DOHH2 (cell line): ENCODE measurements around the gene C4B.

Experiments used
- H3F3A ChIP-seq: fragments of 200-600 bp; sonication (generic), shearing (Covaris generic); 2 replicates; pipeline ENCODE4 v1.6.0; 2016; ENCODE audit warnings: antibody characterized with exemption, mild to moderate bottlenecking; ENCODE audit not compliant: control insufficient read depth, insufficient read depth
- H3K27ac ChIP-seq: fragments of 200-600 bp; sonication (generic); 2 replicates; pipeline ENCODE4 v1.5.1; 2014; ENCODE audit warnings: low read depth, mild to moderate bottlenecking, low read length, moderate library complexity
- H3K27me3 ChIP-seq: fragments of 200-600 bp; sonication (generic); 2 replicates; pipeline ENCODE4 v1.6.1; 2014; ENCODE audit warnings: mild to moderate bottlenecking, low read length, mixed read lengths; ENCODE audit not compliant: control insufficient read depth
- H3K36me3 ChIP-seq: fragments of 200-600 bp; sonication (generic); 2 replicates; pipeline ENCODE4 v1.6.1; 2014; ENCODE audit warnings: mild to moderate bottlenecking, low read length, moderate library complexity, mixed read lengths; ENCODE audit not compliant: control insufficient read depth
- H3K4me1 ChIP-seq: fragments of 200-600 bp; sonication (generic); 2 replicates; pipeline ENCODE4 v1.6.1; 2014; ENCODE audit warnings: mild to moderate bottlenecking, low read length, mixed read lengths; ENCODE audit not compliant: control insufficient read depth
- H3K4me2 ChIP-seq: fragments of 200-600 bp; sonication (generic); 2 replicates; pipeline ENCODE4 v1.6.0; 2014; ENCODE audit warnings: mild to moderate bottlenecking, low read length, moderate library complexity
- H3K4me3 ChIP-seq: fragments of 200-600 bp; sonication (generic); 2 replicates; pipeline ENCODE4 v1.5.1; 2014; ENCODE audit warnings: mild to moderate bottlenecking, low read length, mixed read lengths
- H3K79me2 ChIP-seq: fragments of 200-600 bp; sonication (generic); 2 replicates; pipeline ENCODE4 v1.6.1; 2014; ENCODE audit warnings: mild to moderate bottlenecking, low read length, mixed read lengths; ENCODE audit not compliant: control insufficient read depth
- H3K9me2 ChIP-seq: fragments of 200-600 bp; sonication (generic); replicated peaks from 2 replicates; pipeline ENCODE4 v1.6.1; 2014; ENCODE audit warnings: mild to moderate bottlenecking, low read length, mixed read lengths; ENCODE audit not compliant: control insufficient read depth
- H3K9me3 ChIP-seq: fragments of 200-600 bp; sonication (generic); 2 replicates; pipeline ENCODE4 v1.6.1; 2014; ENCODE audit warnings: antibody characterized with exemption, low read length, mixed read lengths; ENCODE audit not compliant: control insufficient read depth, insufficient read depth
- H4K20me1 ChIP-seq: fragments of 200-600 bp; sonication (generic); 2 replicates; pipeline ENCODE4 v1.6.0; 2014; ENCODE audit warnings: low read depth, mild to moderate bottlenecking, antibody characterized with exemption, low read length, moderate library complexity; ENCODE audit not compliant: control insufficient read depth, insufficient read depth
- EZH2phosphoT487 ChIP-seq: fragments of 200-600 bp; sonication (generic); IDR thresholded peaks from 2 replicates; pipeline ENCODE4 v1.6.1; 2017; ENCODE audit warnings: borderline replicate concordance, mild to moderate bottlenecking, antibody characterized with exemption, low read length, moderate library complexity, mixed read lengths
- TF ChIP-seq, protein P1 (sequence below): fragments of 200-600 bp; sonication (generic); IDR thresholded peaks from one replicate; pipeline ENCODE4 v1.5.1; 2014; ENCODE audit warnings: antibody characterized with exemption, mild to moderate bottlenecking, low read depth, low read length; ENCODE audit not compliant: poor library complexity, severe bottlenecking

The C4B gene

GRCh38 chr6:32083812-32084768 lies 69.5 kb downstream of the C4B start:
- TF ChIP-seq EZH2phosphoT487: no peak
- TF ChIP-seq, protein P1, sequence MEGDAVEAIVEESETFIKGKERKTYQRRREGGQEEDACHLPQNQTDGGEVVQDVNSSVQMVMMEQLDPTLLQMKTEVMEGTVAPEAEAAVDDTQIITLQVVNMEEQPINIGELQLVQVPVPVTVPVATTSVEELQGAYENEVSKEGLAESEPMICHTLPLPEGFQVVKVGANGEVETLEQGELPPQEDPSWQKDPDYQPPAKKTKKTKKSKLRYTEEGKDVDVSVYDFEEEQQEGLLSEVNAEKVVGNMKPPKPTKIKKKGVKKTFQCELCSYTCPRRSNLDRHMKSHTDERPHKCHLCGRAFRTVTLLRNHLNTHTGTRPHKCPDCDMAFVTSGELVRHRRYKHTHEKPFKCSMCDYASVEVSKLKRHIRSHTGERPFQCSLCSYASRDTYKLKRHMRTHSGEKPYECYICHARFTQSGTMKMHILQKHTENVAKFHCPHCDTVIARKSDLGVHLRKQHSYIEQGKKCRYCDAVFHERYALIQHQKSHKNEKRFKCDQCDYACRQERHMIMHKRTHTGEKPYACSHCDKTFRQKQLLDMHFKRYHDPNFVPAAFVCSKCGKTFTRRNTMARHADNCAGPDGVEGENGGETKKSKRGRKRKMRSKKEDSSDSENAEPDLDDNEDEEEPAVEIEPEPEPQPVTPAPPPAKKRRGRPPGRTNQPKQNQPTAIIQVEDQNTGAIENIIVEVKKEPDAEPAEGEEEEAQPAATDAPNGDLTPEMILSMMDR: no peak
- Histone ChIP-seq H4K20me1 (no peaks in the 10 kb centered on the region), H3K4me2 (no peak overlapping the region), H3K79me2 (no peaks in the 10 kb centered on the region), H3K9me2 (no peaks in the 10 kb centered on the region), H3K27me3 (no peaks in the 10 kb centered on the region), H3K27ac (no peak overlapping the region), H3K4me3 (no peak overlapping the region), H3K9me3 (no peaks in the 10 kb centered on the region), H3K36me3 (no peaks in the 10 kb centered on the region), H3F3A (no peaks in the 10 kb centered on the region), H3K4me1 (no peaks in the 10 kb centered on the region)

GRCh38 chr6:32084780-32085179 lies 70.2 kb downstream of the C4B start:
- no peaks in the 10 kb centered on the region for H3F3A ChIP-seq
- H4K20me1 ChIP-seq: no peaks in the 10 kb centered on the region
- TF ChIP-seq, protein P1: no peak
- TF ChIP-seq EZH2phosphoT487: no peak
- no peak overlapping the region for H3K27ac ChIP-seq
- H3K9me3 ChIP-seq: no peaks in the 10 kb centered on the region
- H3K4me1 ChIP-seq: no peaks in the 10 kb centered on the region
- no peaks in the 10 kb centered on the region for H3K27me3 ChIP-seq
- H3K4me3 ChIP-seq: no peak overlapping the region
- no peaks in the 10 kb centered on the region for H3K9me2 ChIP-seq
- no peaks in the 10 kb centered on the region for H3K36me3 ChIP-seq
- H3K79me2 ChIP-seq: no peaks in the 10 kb centered on the region
- H3K4me2 ChIP-seq: no peak overlapping the region
